ENCODE measurements around the gene NT5DC3.

Gene NT5DC3

GRCh38 chr12:103785243-103786031 is 55.6 kb downstream of the NT5DC3 start:
- DNase-seq (ENCODE audit: low read depth in 1 of 2, low spot score in 1 of 2), result no peak

DNA sequence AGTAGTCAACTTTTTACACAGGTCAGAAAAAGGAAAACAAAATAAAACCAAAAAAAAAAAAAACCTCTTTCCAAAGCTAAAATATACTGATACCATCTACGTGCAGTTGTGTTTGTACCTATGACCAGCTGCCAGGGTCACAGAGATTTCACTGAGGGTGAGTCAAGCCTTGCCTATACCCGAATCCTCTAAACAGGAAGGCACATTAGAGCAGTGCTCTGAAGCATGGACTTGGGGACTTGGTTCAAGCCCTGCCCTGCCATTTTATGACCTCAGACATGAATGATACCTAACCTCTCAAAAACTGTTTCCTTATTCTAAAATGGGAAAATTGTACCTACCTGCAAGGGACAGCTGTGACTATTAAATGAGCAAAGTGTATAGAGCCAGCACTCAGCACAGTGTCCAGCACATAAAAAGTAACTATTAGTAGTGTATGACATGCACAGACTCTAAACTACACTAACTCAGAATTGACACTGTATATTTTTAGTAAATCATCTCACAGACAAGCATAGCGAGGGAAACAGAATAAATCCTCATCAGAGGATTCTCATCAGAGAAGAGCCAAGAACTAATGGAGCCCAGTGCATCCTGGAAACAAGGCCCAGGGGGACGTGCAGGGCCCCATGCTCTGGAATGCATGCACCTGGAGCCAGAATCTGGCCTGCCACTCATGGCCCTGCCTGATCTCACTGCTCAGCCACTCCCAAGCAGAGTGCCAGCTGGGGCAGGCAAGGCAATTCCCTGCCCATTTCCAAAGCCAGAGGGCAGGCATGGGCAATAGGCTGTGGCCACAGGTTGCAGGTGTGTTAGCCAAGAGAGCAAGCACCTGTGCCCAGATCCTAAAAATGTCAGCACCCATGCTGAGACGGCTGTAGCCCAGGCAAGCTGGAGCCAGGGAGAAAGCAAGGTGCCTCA is 57.0 kb downstream of the NT5DC3 start:
- no peak for DNase-seq (ENCODE audit: low read depth in 1 of 2, low spot score in 1 of 2)

- no peak for DNase-seq (ENCODE audit: low read depth in 1 of 2, low spot score in 1 of 2)
These were observed 58.6 kb downstream of the NT5DC3 start for GRCh38 chr12:103782399-103782798.

GRCh38 chr12:103780992-103781391 is 60.0 kb downstream of the NT5DC3 start:
- DNase-seq (ENCODE audit: low read depth in 1 of 2, low spot score in 1 of 2), result no peak

DNA sequence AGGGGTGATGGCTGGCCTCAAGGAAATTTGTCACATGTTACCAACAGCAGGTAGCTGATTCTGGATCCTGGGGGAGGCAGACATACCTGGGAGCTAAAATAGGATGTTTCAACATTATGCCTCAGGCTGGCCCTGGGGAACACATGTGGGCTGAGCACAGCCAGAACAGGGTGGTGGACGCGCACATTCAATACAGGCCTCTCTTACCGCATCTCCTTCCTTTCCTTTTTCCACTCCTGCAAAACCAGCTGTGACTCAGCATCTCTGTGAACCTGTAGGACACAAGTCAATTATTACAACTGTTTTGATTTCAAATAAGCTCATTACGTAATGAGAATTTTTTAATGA is 61.0 kb downstream of the NT5DC3 start:
- no peak for DNase-seq (ENCODE audit: low read depth in 1 of 2, low spot score in 1 of 2)

DNA sequence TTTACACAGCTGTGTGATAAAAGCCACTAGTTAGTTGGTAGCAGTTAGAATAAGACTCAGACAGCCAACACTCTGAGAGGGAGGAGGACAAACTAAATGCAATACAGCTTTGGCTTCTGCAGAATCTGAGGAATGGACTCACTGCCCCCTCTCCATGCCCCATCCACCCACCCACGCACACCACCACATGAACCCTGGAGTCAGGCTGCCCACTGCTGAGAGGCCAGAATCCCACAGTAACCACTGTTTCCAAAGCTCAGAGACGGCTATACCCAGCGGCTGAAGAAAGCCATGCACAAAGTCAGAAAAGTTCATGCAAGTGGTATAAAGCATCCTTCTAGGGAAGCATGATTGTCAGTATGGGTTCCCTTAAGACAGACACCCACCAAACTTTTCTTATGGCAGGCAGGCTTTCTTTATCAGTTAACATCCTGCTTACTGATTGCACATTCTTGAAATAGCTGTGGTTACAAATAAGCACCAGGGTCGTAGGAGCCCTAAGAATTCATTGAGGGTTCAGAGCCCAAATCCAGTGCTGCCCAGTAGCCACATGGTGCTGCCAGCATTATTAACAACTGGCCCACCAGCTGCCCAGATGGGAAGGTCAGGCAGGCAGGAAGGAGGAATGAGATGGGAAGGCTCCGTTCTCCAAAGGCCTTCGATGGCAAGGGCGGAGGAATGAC is 61.5 kb downstream of the NT5DC3 start:
- no peak for DNase-seq (ENCODE audit: low read depth in 1 of 2, low spot score in 1 of 2)

DNA sequence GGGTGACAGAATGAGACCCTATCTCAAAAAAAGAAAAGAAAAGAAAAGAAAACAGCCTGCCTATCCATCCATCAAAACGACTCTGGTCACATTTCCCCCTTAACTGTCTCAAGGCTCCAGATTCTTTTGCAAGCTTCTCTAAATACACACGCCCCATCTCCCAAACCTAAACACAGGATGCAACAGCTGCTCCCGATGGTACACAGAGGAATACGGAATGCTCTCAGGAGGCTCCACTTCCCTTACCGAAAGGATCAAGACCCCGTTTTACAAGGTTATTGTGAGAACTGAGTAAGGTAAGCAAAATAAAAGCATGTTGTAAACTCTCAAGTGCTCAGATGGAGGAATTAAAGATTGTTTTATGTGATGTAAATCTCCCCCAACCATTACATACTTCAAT is 62.3 kb downstream of the NT5DC3 start:
- no peak for DNase-seq (ENCODE audit: low read depth in 1 of 2, low spot score in 1 of 2)

- no peak for DNase-seq (ENCODE audit: low read depth in 1 of 2, low spot score in 1 of 2)
These were observed 66.0 kb downstream of the NT5DC3 start for GRCh38 chr12:103774977-103775560.

DNA sequence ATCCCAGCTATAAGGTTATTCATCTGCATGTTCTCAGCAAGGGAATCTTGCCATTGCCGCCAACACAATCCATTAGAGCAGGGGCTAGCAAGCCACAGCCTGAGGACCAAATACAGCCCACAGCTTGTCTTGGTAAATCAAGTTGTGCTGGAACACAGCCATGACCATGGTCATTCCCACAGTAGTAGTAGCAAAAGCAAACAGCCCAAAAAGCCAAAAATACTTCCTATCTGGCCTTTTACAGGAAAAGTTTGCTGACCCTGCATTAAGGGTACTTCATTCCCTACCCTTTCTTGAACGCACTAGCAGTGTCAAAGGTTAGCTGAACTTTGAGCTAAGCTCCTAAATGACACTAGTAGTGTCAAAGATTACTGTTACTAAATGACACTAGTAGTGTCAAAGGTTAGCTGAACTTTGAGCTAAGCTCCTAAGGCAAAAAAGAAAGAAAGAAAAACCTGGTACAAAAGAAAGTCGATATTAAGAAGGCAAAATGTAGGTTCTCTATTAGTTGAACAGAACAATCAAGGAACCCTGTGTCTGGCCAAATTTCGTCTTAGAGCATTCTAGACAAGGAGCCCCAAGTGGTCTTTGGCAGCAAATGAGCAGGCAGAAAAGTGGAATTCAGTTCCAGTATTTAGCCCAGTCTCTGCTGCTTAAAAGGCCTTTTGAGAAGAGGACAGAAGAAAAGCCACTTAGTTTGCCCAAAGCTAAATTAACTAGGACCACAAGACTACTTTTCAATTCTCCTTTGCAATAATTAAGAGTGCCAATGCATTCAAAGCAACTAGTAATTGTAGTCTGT is 67.7 kb downstream of the NT5DC3 start:
- DNase-seq (ENCODE audit: low read depth in 1 of 2, low spot score in 1 of 2), result no peak

- no peak for DNase-seq (ENCODE audit: low read depth in 1 of 2, low spot score in 1 of 2)
These were observed 68.5 kb downstream of the NT5DC3 start for GRCh38 chr12:103772367-103773108.

- DNase-seq (ENCODE audit: low read depth in 1 of 2, low spot score in 1 of 2), result no peak
These were observed 69.6 kb downstream of the NT5DC3 start for GRCh38 chr12:103771466-103771865.

GRCh38 chr12:103769240-103769945 is 71.6 kb downstream of the NT5DC3 start:
- DNase-seq (ENCODE audit: low read depth in 1 of 2, low spot score in 1 of 2), result no peak

GRCh38 chr12:103768467-103769123 is 72.4 kb downstream of the NT5DC3 start:
- DNase-seq (ENCODE audit: low read depth in 1 of 2, low spot score in 1 of 2), result no peak

DNA sequence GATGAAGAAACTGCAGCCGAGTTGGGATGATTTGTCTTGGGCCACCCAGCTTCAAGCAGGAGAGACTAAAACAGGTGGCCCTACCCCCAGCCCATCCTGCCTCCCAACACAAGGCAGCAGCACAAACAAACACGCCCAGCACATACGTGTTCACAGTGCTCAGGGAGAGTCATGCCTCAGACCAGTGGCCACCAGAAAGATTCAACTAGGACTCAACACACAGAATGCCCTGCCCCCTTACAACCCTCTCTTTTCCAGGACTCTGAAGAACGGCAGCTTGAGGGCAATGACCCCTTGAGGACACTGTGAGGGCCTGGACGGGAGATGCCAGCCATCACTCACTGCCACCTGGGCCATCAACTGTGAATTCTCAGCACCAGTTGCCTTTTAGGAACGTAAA is 75.0 kb downstream of the NT5DC3 start:
- DNase-seq (ENCODE audit: low read depth in 1 of 2, low spot score in 1 of 2), result no peak

DNA sequence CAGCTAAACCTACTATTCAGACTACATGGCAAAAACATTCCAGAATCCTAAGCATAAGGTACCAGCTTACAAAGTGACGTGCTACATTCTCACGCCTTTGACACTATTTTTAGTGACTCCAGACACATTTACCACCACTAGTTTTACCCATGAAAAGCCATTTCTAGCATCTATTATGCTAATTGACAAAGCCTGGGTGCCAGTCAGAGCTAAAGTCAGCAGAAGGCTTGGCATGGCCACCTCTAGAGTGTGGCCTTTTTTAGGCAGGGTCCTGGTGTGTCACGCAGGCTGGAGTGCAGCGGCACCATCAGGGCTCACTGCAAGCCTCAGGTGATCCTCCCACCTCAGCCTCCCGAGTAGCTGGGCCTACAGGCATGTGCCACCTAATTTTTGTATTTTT is 75.7 kb downstream of the NT5DC3 start:
- no peak for DNase-seq (ENCODE audit: low read depth in 1 of 2, low spot score in 1 of 2)

DNA sequence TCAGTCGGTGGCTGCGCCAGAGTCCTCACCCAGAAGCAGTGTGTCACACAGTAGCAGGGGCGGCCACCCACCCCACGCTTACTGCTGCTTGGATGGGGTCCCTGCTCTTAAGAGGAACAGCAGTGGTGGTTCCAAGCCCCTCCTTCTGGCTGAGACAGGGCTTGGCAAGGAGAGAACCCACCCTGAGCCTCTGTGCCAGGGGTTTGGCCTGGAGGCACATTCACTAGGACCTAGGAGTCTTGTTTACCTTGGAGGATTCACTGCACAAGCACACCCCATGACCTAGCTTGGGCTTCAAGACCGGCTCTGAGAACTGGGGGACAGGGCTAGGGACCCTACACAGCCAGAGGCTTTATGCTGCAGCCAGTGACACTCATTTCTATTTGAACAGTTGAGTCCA is 78.6 kb downstream of the NT5DC3 start:
- DNase-seq (ENCODE audit: low read depth in 1 of 2, low spot score in 1 of 2), result no peak

DNA sequence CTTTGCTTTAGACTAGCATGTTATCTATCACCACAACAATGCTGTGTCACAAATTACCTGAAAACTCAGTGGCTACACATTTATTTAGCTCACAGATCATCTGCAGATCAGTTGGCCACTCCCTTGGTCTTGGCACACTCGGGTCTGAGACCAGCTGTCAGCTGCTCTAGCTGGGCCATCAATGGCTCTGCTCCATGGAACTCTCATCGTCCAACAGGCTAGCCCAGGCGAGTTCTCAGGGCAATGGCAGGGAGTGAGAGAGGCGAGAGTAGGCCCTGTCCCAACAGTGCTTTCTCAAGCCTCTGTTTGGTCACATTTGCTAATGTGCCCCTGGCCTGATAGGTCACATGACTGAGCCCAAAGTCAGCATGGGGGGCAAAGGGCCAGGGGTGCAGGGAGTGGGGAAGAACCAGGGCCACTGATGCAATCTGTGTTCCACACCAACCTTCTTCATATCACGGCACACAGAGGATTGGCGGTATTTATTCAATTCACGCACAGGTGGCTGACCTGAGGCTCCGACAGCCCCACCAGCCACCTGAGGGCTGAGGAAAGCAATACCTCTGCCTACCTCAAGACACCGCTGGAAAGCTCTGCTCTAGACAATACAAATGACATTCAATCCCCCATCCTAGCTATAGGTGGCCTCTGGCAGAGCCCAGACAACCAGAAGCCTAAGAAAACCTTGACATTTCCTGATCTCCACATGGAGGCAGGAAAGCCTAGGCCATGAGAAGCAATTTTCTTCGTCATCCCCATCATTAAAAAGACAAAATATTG is 82.5 kb downstream of the NT5DC3 start:
- DNase-seq (ENCODE audit: low read depth in 1 of 2, low spot score in 1 of 2), result no peak

GRCh38 chr12:103757248-103757647 is 83.8 kb downstream of the NT5DC3 start:
- DNase-seq (ENCODE audit: low read depth in 1 of 2, low spot score in 1 of 2), result no peak

All from activated CD4-positive, alpha-beta T cell treated with anti-CD3 and anti-CD28 coated beads, Interleukin-2, amount 50 U/mL, for 24 hours (primary cell).